Immature natural killer cell (primary cell): ENCODE data around the gene GHDC. TPM values are rescaled to one million over a fixed set of nuclear protein-coding genes. Genes with fewer than 3 reads are reported as not detected.
"Not testable (repeated sequence)": the region's sequence is repeated elsewhere in the genome, so short reads cannot be mapped to it uniquely, and the experiment has no call there.

ENCODE experiments used
- DNase-seq, 3 donors: peaks; one replicate each; pipeline ENCODE4 v3.0.0; 2022; ENCODE audit warnings: mixed read lengths in 1 of 3
- H3K27ac Mint-ChIP-seq, 6 donors: one replicate each; pipeline ENCODE4 v1.8.0; 2020; ENCODE audit warnings: mixed read lengths in 6 of 6, mild to moderate bottlenecking in 5 of 6, inconsistent platforms in 4 of 6, moderate library complexity in 3 of 6
- H3K27me3 Mint-ChIP-seq, 3 donors: one replicate each; pipeline ENCODE4 v1.8.0; 2020 to 2021; ENCODE audit warnings: low read depth in 3 of 3, mild to moderate bottlenecking in 3 of 3, mixed read lengths in 3 of 3, moderate library complexity in 3 of 3, inconsistent platforms in 1 of 3
- H3K36me3 Mint-ChIP-seq, 3 donors: one replicate each; pipeline ENCODE4 v1.8.0; 2020; ENCODE audit warnings: mixed read lengths in 3 of 3, inconsistent platforms in 2 of 3, mild to moderate bottlenecking in 2 of 3
- H3K4me1 Mint-ChIP-seq, 2 donors: one replicate each; pipeline ENCODE4 v1.8.0; 2020; ENCODE audit warnings: inconsistent platforms in 2 of 2, mild to moderate bottlenecking in 2 of 2, mixed read lengths in 2 of 2, moderate library complexity in 1 of 2
- H3K4me3 Mint-ChIP-seq, 5 donors: one replicate each; pipeline ENCODE4 v1.8.0; 2020; ENCODE audit warnings: mild to moderate bottlenecking in 5 of 5, mixed read lengths in 5 of 5, inconsistent platforms in 3 of 5, moderate library complexity in 3 of 5
- H3K9me3 Mint-ChIP-seq, 6 donors: one replicate each; pipeline ENCODE4 v1.8.0; 2020; ENCODE audit warnings: mild to moderate bottlenecking in 6 of 6, mixed read lengths in 6 of 6, inconsistent platforms in 4 of 6, moderate library complexity in 3 of 6
- polyA plus RNA-seq, 3 donors: library from polyadenylated mRNA; unstranded; fragments of 300-500 nt; fragmentation: Illumina TruSeq; gene quantifications; one replicate each; pipeline ENCODE4 v1.2.3, GENCODE V29; 2021

GHDC gene, protein sequence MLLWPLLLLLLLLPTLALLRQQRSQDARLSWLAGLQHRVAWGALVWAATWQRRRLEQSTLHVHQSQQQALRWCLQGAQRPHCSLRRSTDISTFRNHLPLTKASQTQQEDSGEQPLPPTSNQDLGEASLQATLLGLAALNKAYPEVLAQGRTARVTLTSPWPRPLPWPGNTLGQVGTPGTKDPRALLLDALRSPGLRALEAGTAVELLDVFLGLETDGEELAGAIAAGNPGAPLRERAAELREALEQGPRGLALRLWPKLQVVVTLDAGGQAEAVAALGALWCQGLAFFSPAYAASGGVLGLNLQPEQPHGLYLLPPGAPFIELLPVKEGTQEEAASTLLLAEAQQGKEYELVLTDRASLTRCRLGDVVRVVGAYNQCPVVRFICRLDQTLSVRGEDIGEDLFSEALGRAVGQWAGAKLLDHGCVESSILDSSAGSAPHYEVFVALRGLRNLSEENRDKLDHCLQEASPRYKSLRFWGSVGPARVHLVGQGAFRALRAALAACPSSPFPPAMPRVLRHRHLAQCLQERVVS
- polyA plus RNA-seq: 10 to 100 TPM; 15.8 to 21.1 (median 19.9) TPM

DNA sequence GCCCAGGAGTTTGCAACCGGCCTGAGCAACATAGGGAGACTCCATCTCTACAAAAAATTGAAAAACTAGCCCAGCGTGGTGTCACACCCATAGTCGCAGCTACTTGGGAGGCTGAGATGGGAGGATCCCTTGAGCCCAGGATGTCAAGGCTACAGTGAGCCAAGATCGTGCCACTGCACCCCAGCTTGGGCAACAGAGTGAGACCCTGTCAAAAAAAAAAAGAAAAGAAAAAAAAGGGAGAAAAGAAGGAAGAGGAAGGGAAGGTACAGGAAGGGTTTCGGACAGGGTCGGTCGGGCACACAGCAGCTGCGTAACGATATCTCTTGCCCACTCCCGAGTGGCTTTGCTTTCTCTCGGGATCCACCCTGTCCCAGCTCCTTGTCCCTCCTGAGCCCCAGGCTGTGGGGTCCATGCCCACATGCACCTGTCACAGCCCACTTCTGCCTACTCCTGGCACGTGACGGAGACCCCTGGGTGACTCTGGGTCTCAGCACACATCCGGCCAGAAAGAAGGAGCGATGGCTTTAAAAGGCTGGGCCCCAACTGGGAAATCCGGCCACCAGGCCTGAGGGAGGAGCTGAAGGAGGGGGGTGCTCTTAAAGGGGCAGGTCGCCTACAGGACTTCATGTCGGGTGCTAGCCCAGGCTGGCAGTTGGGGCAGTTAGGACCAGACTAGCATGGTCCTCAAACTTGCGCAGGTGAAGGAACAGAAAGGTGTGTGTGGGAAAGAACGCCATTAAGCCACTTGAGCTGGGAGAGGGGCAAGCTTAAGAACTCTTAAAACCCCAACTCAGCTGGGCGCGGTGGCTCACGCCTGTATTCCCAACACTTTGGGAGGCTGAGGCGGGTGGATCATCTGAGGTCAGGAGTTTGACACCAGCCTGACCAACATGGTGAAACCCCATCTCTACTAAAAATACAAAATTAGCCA, at the start of gene GHDC:
Gene GHDC, minus strand, starts transcription at position 526 of the 931 bp plus-strand sequence. CDS start 913 bp downstream, outside the sequence.
- peak within 1 kb of the TSS; percentile 78 to 93 (median 90) for H3K27ac Mint-ChIP-seq
- H3K36me3 Mint-ChIP-seq: peaks cover 0 to 6% (median 4%) of the 10 kb centered on the region in 3 donors
- H3K4me1 Mint-ChIP-seq: peaks cover 21 to 22% of the 10 kb centered on the region in 2 donors
- no peaks in the 10 kb centered on the region for H3K9me3 Mint-ChIP-seq
- peaks cover 0 to 8% (median 4%) of the 10 kb centered on the region in 3 donors for H3K27me3 Mint-ChIP-seq
- DNase-seq: peak; percentile 77 to 79 (median 78)
- H3K4me3 Mint-ChIP-seq: peak within 1 kb of the TSS; percentile 94 to 99 (median 95)

DNA sequence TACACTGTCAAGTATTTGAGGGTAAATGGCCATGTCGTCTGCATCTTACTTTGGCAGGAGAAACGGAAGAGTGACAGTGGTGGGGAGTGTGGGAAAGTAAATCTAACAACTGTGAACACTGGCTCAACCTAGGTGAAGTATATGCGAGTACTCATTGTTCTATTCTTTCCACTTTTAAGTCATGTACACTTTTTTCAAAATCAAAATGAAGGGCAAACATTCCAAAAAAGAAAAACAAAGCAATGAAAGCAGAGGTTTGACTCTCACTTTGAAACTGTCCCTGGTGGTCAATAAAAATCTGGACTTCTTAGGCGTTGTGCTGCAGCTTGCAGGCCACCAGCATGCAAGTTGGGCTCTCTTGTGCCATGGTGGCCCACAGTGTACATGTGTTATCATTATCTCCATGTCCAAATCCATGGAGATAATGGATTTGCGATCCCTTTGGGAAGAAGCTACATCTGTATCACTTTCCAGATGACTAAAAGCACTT, 49.2 kb upstream of the GHDC start:
- Mint-ChIP-seq H3K27me3 (peaks cover 2 to 3% (median 3%) of the 10 kb centered on the region in 3 donors), H3K4me1 (peaks cover 39 to 45% of the 10 kb centered on the region in 2 donors), H3K9me3 (no peaks in the 10 kb centered on the region), H3K27ac (peak overlapping the region in 4 of 6 donors; percentile 32 to 80 (median 74)), H3K36me3 (no peaks in the 10 kb centered on the region), H3K4me3 (no peak overlapping the region)
- DNase-seq: no peak

DNA sequence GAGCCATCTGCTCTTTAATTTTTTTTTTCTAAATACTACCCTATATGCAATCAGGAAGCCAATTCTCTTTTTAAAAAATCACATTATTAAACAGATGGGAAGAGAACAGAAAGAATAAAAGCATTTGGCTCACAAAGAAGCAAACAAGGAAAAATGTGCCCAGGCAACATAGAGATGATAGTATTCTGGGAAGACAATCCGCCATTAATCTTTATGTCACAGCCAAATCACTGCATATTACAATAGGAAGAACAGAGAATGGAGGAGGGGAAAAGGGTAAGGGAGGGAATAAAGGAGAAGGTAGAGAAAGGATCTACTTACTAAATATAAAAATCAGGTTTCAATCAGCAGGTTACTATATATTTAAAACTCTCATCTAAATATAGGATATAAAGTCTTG, 47.6 kb upstream of the GHDC start:
- peaks cover 29 to 31% of the 10 kb centered on the region in 2 donors for H3K4me1 Mint-ChIP-seq
- no peaks in the 10 kb centered on the region for H3K9me3 Mint-ChIP-seq
- DNase-seq: no peak
- H3K27me3 Mint-ChIP-seq: peaks cover 2 to 3% (median 2%) of the 10 kb centered on the region in 3 donors
- no peaks in the 10 kb centered on the region for H3K36me3 Mint-ChIP-seq
- H3K4me3 Mint-ChIP-seq: no peak overlapping the region
- peak overlapping the region in 1 of 6 donors; percentile 34 for H3K27ac Mint-ChIP-seq

DNA sequence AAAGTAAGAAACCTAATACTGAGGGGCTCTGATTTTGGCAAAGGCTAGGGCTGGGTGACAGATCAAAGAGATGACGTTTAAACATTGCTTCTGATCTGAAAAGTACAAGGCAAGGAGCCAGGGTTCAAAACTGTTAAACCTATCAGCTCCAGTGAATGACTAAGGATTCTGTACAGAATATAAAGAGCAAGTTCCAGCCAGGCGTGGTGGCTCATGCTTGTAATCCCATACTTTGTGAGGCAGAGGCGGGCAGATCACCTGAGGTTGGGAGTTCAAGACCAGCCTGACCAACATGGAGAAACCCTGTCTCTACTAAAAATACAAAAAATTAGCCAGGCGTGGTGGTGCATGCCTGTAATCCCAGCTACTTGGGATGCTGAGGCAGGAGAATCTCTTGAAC, 46.6 kb upstream of the GHDC start:
- not testable (repeated sequence) for H3K4me3 Mint-ChIP-seq, H3K9me3 Mint-ChIP-seq, H3K27me3 Mint-ChIP-seq, H3K27ac Mint-ChIP-seq, H3K36me3 Mint-ChIP-seq, DNase-seq
- peaks cover 25 to 29% of the 10 kb centered on the region in 2 donors for H3K4me1 Mint-ChIP-seq

DNA sequence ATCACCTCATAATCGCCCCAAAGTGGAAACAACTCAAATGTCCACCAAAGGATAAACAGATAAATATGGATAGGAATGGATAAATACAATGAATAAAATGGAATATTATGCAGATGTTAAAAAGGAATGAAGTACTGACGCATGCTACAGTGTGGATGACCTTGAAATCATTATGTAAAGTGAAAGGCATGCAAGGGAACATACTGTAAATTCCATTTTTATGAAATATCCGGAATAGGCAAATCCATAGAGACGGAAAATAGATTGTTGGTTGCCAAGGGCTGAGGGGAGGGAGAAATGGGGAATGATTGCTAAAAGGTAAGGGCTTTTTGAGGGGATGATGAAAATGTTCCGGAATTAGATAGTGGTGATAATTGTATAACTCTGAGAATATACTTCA, 45.9 kb upstream of the GHDC start:
- Mint-ChIP-seq H3K36me3 (no peaks in the 10 kb centered on the region), H3K4me1 (peaks cover 23 to 29% of the 10 kb centered on the region in 2 donors), H3K27me3 (peaks cover 0 to 2% (median 2%) of the 10 kb centered on the region in 3 donors), H3K4me3 (no peak overlapping the region), H3K27ac (peak overlapping the region in 2 of 6 donors; percentile 20 to 60), H3K9me3 (no peaks in the 10 kb centered on the region)
- no peak for DNase-seq

DNA sequence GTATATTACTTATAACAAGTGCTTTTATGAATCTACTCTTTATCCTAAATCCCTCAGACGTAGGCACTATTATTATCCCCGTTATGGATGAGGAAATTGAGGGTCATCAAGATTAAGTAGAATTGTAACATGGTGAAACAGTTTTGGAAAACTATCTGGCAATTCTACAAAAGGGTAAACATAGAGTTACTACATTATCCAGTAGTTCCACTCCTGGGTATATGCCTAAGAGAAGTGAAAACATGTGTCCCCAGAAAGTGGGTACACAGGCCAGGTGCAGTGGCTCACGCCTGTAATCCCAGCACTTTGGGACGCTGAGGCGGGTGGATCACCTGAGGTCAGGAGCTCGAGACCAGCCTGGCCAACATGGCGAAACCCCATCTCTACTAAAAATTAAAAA, 45.3 kb upstream of the GHDC start:
- not testable (repeated sequence) for H3K27me3 Mint-ChIP-seq, H3K9me3 Mint-ChIP-seq, DNase-seq, H3K36me3 Mint-ChIP-seq, H3K27ac Mint-ChIP-seq, H3K4me3 Mint-ChIP-seq
- H3K4me1 Mint-ChIP-seq: peaks cover 23 to 33% of the 10 kb centered on the region in 2 donors

DNA sequence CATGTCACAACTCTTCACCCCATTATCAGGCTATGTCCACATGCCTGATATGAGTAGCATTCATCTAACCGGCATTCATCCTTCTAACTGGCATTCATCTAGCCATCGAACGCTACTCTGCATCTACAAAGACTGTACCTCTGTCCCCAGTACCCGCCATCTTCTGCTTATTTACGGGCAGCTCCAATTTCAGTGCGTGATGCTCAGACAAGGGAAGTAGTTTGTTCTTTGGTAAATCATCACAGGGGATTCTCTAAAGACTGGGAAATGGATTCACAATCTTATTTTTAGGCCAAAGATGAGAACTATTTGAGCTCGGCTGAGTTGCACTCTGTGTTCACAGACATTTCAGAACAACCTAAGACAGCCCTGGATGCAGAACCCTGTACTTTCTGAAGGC, 42.5 kb upstream of the GHDC start:
- Mint-ChIP-seq H3K9me3 (no peaks in the 10 kb centered on the region), H3K4me1 (peaks cover 11 to 26% of the 10 kb centered on the region in 2 donors)

DNA sequence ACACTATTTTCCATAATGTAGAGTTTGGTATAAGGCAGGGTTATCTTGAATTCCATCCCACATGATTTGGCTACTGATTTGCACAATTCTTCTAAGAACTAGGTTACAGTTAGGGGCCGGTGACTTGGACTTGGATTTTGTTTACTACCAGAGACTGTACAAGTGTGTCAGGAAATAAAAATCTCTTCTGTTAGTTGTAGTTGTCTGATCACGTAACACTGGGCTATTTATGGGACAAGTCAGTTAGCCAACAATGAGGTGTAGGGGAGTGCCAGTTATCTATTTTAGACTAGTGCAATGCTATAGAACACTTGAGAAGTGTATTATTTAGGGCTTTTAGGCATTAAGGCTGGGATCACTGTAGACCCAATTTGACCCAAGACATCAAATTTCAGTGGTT, 39.7 kb upstream of the GHDC start:
- H3K4me3 Mint-ChIP-seq: no peak overlapping the region
- no peaks in the 10 kb centered on the region for H3K27me3 Mint-ChIP-seq
- H3K4me1 Mint-ChIP-seq: peaks cover 5 to 24% of the 10 kb centered on the region in 2 donors
- H3K9me3 Mint-ChIP-seq: no peaks in the 10 kb centered on the region
- H3K27ac Mint-ChIP-seq: peak overlapping the region in 1 of 6 donors; percentile 17
- H3K36me3 Mint-ChIP-seq: no peaks in the 10 kb centered on the region
- DNase-seq: no peak

More for the DNA sequence above, 42.5 kb upstream of the GHDC start:
- Mint-ChIP-seq H3K4me3 (no peak overlapping the region), H3K27me3 (peaks cover 0 to 2% (median 0%) of the 10 kb centered on the region in 3 donors), H3K36me3 (no peaks in the 10 kb centered on the region), H3K27ac (no peak overlapping the region)
- no peak for DNase-seq

DNA sequence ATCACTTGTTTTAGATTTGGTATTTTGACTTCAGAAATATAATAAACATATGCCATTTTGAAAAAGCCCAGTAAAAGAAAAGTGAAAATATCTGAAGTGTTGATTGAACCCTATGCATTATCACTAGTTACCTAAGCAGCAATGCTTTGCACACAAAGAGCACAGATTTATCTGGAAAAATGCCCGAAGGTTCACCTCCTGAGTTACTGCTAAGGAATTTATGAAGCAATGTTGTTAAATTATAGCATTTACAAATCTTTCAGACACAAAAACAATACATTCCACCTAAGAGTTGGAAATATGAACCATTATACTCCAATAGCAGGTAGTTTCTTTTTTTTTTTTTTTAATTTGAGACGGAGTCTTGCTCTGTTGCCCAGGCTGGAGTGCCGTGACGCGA, 38.9 kb upstream of the GHDC start:
- Mint-ChIP-seq H3K27ac (no peak overlapping the region), H3K9me3 (no peaks in the 10 kb centered on the region)

DNA sequence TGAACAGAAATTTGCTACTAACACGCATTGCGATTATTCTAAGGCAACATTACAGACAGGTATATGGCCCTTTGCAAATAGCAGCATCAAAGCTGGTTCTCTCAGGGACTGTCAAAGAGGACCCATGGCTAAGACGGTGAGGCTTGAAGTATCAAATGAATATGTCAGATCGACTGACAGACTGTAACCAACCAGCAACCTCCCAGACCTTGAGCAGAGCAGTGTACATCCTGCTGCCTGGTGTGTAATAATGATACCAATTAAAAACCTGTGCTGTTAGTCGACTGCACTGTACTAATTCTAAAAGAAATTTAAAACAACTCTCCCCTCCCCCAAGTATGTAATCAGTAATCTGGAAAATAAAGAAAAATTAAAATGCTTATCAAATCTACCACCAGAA, 35.9 kb upstream of the GHDC start:
- Mint-ChIP-seq H3K27me3 (no peaks in the 10 kb centered on the region), H3K27ac (peak overlapping the region in 1 of 6 donors; percentile 60), H3K4me3 (no peak overlapping the region), H3K9me3 (no peaks in the 10 kb centered on the region), H3K4me1 (peaks cover 0 to 18% of the 10 kb centered on the region in 2 donors), H3K36me3 (peaks cover 0 to 7% (median 3%) of the 10 kb centered on the region in 3 donors)
- DNase-seq: no peak

More for the DNA sequence above, 38.9 kb upstream of the GHDC start:
- no peak overlapping the region for H3K4me3 Mint-ChIP-seq
- H3K4me1 Mint-ChIP-seq: peaks cover 5 to 24% of the 10 kb centered on the region in 2 donors
- H3K36me3 Mint-ChIP-seq: peaks cover 0 to 2% (median 0%) of the 10 kb centered on the region in 3 donors
- no peaks in the 10 kb centered on the region for H3K27me3 Mint-ChIP-seq
- no peak for DNase-seq

DNA sequence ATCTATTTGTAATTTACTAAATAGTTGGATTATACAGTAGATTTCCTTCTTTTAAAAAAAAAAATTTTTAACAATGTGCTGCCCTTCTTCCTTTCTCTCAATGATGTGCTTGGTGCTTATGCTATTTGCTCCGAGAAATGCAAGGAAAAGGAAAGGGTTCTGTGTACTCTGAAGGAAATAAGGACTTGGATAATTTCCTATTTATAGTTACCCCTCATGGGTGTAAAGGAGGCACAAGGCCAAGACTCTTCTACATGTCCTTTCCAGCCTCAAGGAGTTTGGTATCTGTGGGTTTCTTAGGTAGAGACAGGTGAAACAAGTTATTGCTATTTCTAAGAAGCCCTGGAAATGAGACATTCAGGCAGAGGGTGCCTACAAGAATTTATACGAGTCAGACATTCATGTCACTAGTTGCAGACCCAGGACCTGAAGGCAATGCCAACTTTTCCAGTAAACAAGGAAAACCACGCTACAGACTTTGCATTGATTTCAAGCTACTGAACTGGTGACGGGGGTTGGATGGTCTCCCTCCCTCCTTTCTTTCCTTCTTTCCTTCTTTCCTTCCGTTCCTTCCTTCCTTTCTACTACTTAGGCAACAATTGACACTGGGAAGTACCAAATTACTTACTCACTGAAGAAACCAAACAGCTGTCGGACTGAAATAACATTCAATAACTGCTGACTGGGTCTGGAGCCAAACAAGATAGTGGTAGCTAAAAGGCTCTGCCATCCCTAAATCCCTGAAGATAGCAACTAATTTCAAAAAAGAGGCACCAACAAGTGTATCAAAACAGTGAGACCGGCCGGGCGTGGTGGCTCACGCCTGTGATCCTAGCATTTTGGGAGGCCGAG, 33.8 kb upstream of the GHDC start:
- peaks cover 3 to 7% (median 6%) of the 10 kb centered on the region in 3 donors for H3K36me3 Mint-ChIP-seq
- peak overlapping the region in 3 of 6 donors; percentile 31 to 70 (median 60) for H3K27ac Mint-ChIP-seq
- H3K27me3 Mint-ChIP-seq: no peaks in the 10 kb centered on the region
- DNase-seq: no peak
- H3K4me1 Mint-ChIP-seq: peaks cover 4 to 8% of the 10 kb centered on the region in 2 donors
- no peak overlapping the region for H3K4me3 Mint-ChIP-seq
- H3K9me3 Mint-ChIP-seq: no peaks in the 10 kb centered on the region

DNA sequence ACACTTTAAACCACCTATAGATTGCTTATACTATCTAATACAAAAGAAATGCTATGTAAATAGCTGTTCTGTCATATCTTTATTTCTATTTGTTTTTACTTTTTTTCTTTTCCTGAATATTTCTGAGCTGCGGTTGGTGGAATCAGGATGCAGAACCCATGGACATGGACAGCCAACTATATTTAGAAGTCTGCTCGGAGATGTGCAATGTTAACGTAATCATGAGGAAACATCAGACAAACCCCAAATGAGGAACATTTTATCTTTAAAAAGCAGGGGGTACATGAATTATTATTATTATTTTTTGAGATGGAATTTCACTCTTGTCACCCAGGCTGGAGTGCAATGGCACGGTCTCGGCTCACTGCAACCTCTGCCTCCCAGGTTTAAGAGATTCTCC, 31.4 kb upstream of the GHDC start:
- peaks cover 7 to 12% (median 9%) of the 10 kb centered on the region in 3 donors for H3K36me3 Mint-ChIP-seq
- peaks cover 0 to 3% (median 0%) of the 10 kb centered on the region in 3 donors for H3K27me3 Mint-ChIP-seq

More for the DNA sequence above, 31.4 kb upstream of the GHDC start:
- no peaks in the 10 kb centered on the region for H3K9me3 Mint-ChIP-seq
- H3K4me3 Mint-ChIP-seq: no peak overlapping the region
- no peak for DNase-seq
- H3K4me1 Mint-ChIP-seq: peaks cover 4 to 10% of the 10 kb centered on the region in 2 donors
- H3K27ac Mint-ChIP-seq: no peak overlapping the region
